ENCODE results near the gene HSH2D.

GRCh38 chr19:16100524-16100923, 43.0 kb upstream of the HSH2D start:
- TF ChIP-seq GATA2 (IDR thresholded peaks at IDR 0.05; ENCODE audit: low read depth, low read length) (no peak), GATA3 (IDR thresholded peaks at IDR 0.05; ENCODE audit: low read depth, low read length) (no peak)

Data from SH-SY5Y (cell line).